GM12878 (cell line): ENCODE results near the gene CNTN4. TPM values are rescaled to one million over a fixed set of nuclear protein-coding genes. Genes with fewer than 3 reads are reported as not detected.

Experiments
- ATAC-seq: fragments of 200-7000 bp; cut with Tn5 transposase; 3 replicates; pipeline ENCODE4 v1.9.1; 2020; ENCODE audit warnings: mild to moderate bottlenecking, moderate library complexity
- BruUV-seq: library from RNA; stranded (reverse); fragments of 400-500 nt; replicated peaks from 2 replicates; lab custom pipeline; 2021; lab: Mats Ljungman, UMichigan
- CTCF ChIA-PET: fragments of 300-600 bp; sonication (Branson Sonifier 250); formaldehyde crosslinking; extraction: SDS; loops from one replicate; lab custom pipeline; 2021; ENCODE audit warnings: inconsistent platforms; lab: Yijun Ruan, JAX
- POLR2A ChIA-PET: fragments of 350-600 bp; formaldehyde crosslinking; extraction: SDS; loops from one replicate; lab custom pipeline; 2021; ENCODE audit warnings: inconsistent platforms; lab: Charles Lee
- RAD21 ChIA-PET: fragments of 300-600 bp; sonication (Branson Sonifier 250); formaldehyde crosslinking; loops from one replicate; lab custom pipeline; 2023; ENCODE audit warnings: antibody characterized with exemption; ENCODE audit not compliant: unreplicated experiment; lab: Charles Lee
- SMC1A ChIA-PET: fragments of 300-600 bp; sonication (Branson Sonifier 250); formaldehyde crosslinking; loops from one replicate; lab custom pipeline; 2023; ENCODE audit not compliant: unreplicated experiment, uncharacterized antibody; lab: Charles Lee
- DNase-seq: peaks from one replicate; pipeline ENCODE4 v3.0.0-alpha.2; 2011; ENCODE audit warnings: low read depth, low spot score
- FAIRE-seq: peaks from 3 replicates; lab custom pipeline; 2011; peaks lifted over from hg19 to GRCh38; lab: Jason Lieb, UNC
- H2AFZ ChIP-seq: 2 replicates; pipeline ENCODE4 v1.6.0; 2011; ENCODE audit warnings: low read depth, low read length, control low read depth; ENCODE audit not compliant: control insufficient read depth
- H3K27ac ChIP-seq: 2 replicates; pipeline ENCODE4 v1.5.1; 2011; ENCODE audit warnings: control low read depth; ENCODE audit not compliant: control insufficient read depth, insufficient read depth
- H3K27me3 ChIP-seq, 2 experiments: replicated peaks in 1 of 2; 2 replicates each; pipeline versions ENCODE4 v1.6.0 to v1.6.1; 2011; ENCODE audit warnings: low read length in 1 of 2; ENCODE audit not compliant: control insufficient read depth in 2 of 2, insufficient read depth in 2 of 2
- H3K36me3 ChIP-seq, 2 experiments: 2 replicates each; pipeline ENCODE4 v1.5.1; 2011; ENCODE audit warnings: low read length in 1 of 2; ENCODE audit not compliant: control insufficient read depth in 2 of 2, insufficient read depth in 2 of 2
- H3K4me1 ChIP-seq: 2 replicates; pipeline ENCODE4 v1.6.1; 2011; ENCODE audit warnings: mild to moderate bottlenecking, low read length, moderate library complexity, mixed read lengths; ENCODE audit not compliant: control insufficient read depth, insufficient read depth
- H3K4me2 ChIP-seq: 2 replicates; pipeline ENCODE4 v1.6.0; 2011; ENCODE audit warnings: control low read depth; ENCODE audit not compliant: control insufficient read depth, insufficient read depth
- H3K4me3 ChIP-seq: fragments of 200-600 bp; sonication (generic); 2 replicates; pipeline ENCODE4 v1.5.1; 2016
- H3K79me2 ChIP-seq: 2 replicates; pipeline ENCODE4 v1.6.0; 2011; ENCODE audit warnings: low read length; ENCODE audit not compliant: control insufficient read depth, insufficient read depth
- H3K9ac ChIP-seq: 2 replicates; pipeline ENCODE4 v1.8.0; 2011; ENCODE audit warnings: low read length, control low read depth, mixed read lengths; ENCODE audit not compliant: control insufficient read depth, insufficient read depth
- H3K9me3 ChIP-seq: replicated peaks from 3 replicates; pipeline ENCODE4 v1.5.1; 2011; ENCODE audit warnings: mild to moderate bottlenecking, low read length; ENCODE audit not compliant: control insufficient read depth, insufficient read depth
- H4K20me1 ChIP-seq: 2 replicates; pipeline ENCODE4 v1.6.0; 2011; ENCODE audit not compliant: control insufficient read depth, insufficient read depth
- ASH2L ChIP-seq: fragments of 300-600, 200-600 bp; sonication (generic); IDR thresholded peaks from 2 replicates; pipeline ENCODE4 v1.6.1; 2017; ENCODE audit warnings: low read depth, mild to moderate bottlenecking, borderline replicate concordance
- CHD1 ChIP-seq: IDR thresholded peaks from 2 replicates; pipeline ENCODE4 v1.6.1; 2012; ENCODE audit warnings: low read depth, low read length, improper control_type of control experiment
- CHD2 ChIP-seq: IDR thresholded peaks from 2 replicates; pipeline ENCODE4 v1.6.1; 2011; ENCODE audit warnings: low read depth, low read length, improper control_type of control experiment, borderline replicate concordance
- E2F8 ChIP-seq: fragments of 450-650 bp; IDR thresholded peaks from 2 replicates; pipeline ENCODE4 v1.6.1; 2018; ENCODE audit warnings: mild to moderate bottlenecking, low read depth, moderate library complexity; ENCODE audit not compliant: partially characterized antibody
- EED ChIP-seq: sonication (generic); IDR thresholded peaks from 2 replicates; pipeline ENCODE4 v1.6.1; 2016; ENCODE audit warnings: antibody characterized with exemption, low read depth
- GATAD2B ChIP-seq: fragments of 450-650 bp; conservative IDR thresholded peaks from 2 replicates; pipeline ENCODE4 v1.6.1; 2017; ENCODE audit warnings: low read depth, mild to moderate bottlenecking, moderate library complexity
- IKZF1 ChIP-seq: fragments of 450-650 bp; conservative IDR thresholded peaks from 2 replicates; pipeline ENCODE4 v1.6.1; 2017; ENCODE audit warnings: antibody characterized with exemption, mild to moderate bottlenecking
- NR2F1 ChIP-seq: fragments of 450-650 bp; conservative IDR thresholded peaks from 2 replicates; pipeline ENCODE4 v1.6.1; 2017; ENCODE audit warnings: mild to moderate bottlenecking
- PML ChIP-seq: IDR thresholded peaks from 2 replicates; pipeline ENCODE4 v1.6.1; 2012; ENCODE audit warnings: low read length, inconsistent platforms
- SMAD1 ChIP-seq: fragments of 450-650 bp; IDR thresholded peaks from 2 replicates; pipeline ENCODE4 v1.6.1; 2018; ENCODE audit warnings: mild to moderate bottlenecking, low read depth; ENCODE audit not compliant: partially characterized antibody
- SMC3 ChIP-seq: IDR thresholded peaks from 2 replicates; pipeline ENCODE4 v1.6.1; 2011; ENCODE audit warnings: low read length, improper control_type of control experiment, borderline replicate concordance
- TCF3 ChIP-seq: IDR thresholded peaks from 2 replicates; pipeline ENCODE4 v1.6.1; 2012; ENCODE audit warnings: low read depth, mild to moderate bottlenecking, low read length, borderline replicate concordance; ENCODE audit not compliant: insufficient read depth
- WGBS: methylation state at CpG from one replicate; pipeline ENCODE4 v1.1.6; 2016; ENCODE audit warnings: low lambda C conversion rate; ENCODE audit not compliant: insufficient replicate concordance, insufficient coverage; ENCODE audit errors: missing lambda C conversion rate; 5-methylcytosine and 5-hydroxymethylcytosine counted together
- in situ Hi-C: fragments of 300-500 bp; cut with MboI; formaldehyde crosslinking; loops from 9 replicates; pipeline ENCODE4 v1.14.3; 2018; ENCODE audit warnings: mixed read lengths
- intact Hi-C: fragments of 100-400 bp; cut with micrococcal nuclease; formaldehyde crosslinking; loops from one replicate; pipeline ENCODE4 v1.14.2; 2022; ENCODE audit not compliant: unreplicated experiment
- polyA plus RNA-seq, 11 experiments: library from polyadenylated mRNA; depleted of rRNA in 4 of 11; unstranded in 6 of 11; stranded (reverse) in 5 of 11; fragments of >200 nt; fragmentation: Nextera tagmentation in 4 of 11; fragmentation: Illumina TruSeq in 1 of 11; extraction: Ambion mirVana in 4 of 11; extraction: Trizol in 1 of 11; gene quantifications; 1 replicate in 1 of 11; 2 replicates in 10 of 11; pipeline versions ENCODE4 v1.2.1 to v1.2.3, GENCODE V29; 2011 to 2016; ENCODE audit warnings: inconsistent platforms in 2 of 11, missing spikeins in 2 of 11, low read depth in 1 of 11
- total RNA-seq, 4 experiments: library from RNA; depleted of rRNA in 3 of 4; stranded (reverse); fragments of >200 nt in 3 of 4; fragmentation: Illumina TruSeq in 1 of 4; extraction: Trizol in 1 of 4; gene quantifications; 2 replicates each; pipeline versions ENCODE4 v1.2.1 to v1.2.3, GENCODE V29; 2013 to 2021
- TF ChIP-seq, protein P1 (sequence below): IDR thresholded peaks from 2 replicates; pipeline ENCODE4 v1.6.1; 2011; ENCODE audit warnings: low read depth, low read length, improper control_type of control experiment, borderline replicate concordance
- TF ChIP-seq, protein P2 (sequence below): fragments of 450-650 bp; formaldehyde crosslinking; IDR thresholded peaks from 2 replicates; pipeline ENCODE4 v1.5.0; 2022; ENCODE audit warnings: mild to moderate bottlenecking, missing genetic modification characterization
- TF ChIP-seq, protein P3 (sequence below), 3 experiments: IDR thresholded peaks in 2 of 3; conservative IDR thresholded peaks in 1 of 3; 2 replicates each; pipeline ENCODE4 v1.5.1; 2011; ENCODE audit warnings: low read depth in 3 of 3, low read length in 3 of 3, mild to moderate bottlenecking in 3 of 3, control low read depth in 2 of 3, moderate library complexity in 2 of 3, inconsistent platforms in 1 of 3, mixed read lengths in 1 of 3; ENCODE audit not compliant: control insufficient read depth in 2 of 3, insufficient read depth in 1 of 3; ENCODE audit errors: extremely low read depth in 1 of 3

Gene CNTN4
- total and polyA plus RNA-seq, 10 of the 15 experiments (the other 5 are each of a cell fraction or from before 2014, with no cell fraction given) = 0.05 to 0.43 (median 0.15) TPM; not detected in 1

DNA sequence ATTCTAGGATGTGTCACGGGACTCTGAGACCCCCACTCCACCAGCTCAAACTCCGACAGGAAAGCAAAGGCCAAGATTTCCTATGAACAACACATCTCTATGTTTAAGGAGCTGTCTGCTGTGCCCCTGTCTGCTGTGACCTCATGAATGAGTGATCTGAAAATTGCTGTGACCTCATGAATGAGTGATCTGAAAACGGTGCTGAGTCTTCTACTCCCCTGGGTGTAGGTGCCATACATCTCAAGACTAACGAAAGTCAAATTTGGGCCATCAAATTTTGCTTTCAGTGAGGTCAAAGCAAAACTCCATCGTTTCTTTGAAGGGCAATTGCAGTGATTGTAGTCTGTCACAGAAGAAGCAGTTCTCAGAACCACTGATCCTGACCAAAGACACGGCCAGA lies 987.1 kb downstream of the CNTN4 start (continued):
- TF ChIP-seq ASH2L (no peak), CHD2 (no peak), SMAD1 (no peak), TCF3 (no peak), PML (no peak), GATAD2B (no peak)
- TF ChIP-seq, protein P1, sequence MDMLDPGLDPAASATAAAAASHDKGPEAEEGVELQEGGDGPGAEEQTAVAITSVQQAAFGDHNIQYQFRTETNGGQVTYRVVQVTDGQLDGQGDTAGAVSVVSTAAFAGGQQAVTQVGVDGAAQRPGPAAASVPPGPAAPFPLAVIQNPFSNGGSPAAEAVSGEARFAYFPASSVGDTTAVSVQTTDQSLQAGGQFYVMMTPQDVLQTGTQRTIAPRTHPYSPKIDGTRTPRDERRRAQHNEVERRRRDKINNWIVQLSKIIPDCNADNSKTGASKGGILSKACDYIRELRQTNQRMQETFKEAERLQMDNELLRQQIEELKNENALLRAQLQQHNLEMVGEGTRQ = no peak
- TF ChIP-seq, protein P2, sequence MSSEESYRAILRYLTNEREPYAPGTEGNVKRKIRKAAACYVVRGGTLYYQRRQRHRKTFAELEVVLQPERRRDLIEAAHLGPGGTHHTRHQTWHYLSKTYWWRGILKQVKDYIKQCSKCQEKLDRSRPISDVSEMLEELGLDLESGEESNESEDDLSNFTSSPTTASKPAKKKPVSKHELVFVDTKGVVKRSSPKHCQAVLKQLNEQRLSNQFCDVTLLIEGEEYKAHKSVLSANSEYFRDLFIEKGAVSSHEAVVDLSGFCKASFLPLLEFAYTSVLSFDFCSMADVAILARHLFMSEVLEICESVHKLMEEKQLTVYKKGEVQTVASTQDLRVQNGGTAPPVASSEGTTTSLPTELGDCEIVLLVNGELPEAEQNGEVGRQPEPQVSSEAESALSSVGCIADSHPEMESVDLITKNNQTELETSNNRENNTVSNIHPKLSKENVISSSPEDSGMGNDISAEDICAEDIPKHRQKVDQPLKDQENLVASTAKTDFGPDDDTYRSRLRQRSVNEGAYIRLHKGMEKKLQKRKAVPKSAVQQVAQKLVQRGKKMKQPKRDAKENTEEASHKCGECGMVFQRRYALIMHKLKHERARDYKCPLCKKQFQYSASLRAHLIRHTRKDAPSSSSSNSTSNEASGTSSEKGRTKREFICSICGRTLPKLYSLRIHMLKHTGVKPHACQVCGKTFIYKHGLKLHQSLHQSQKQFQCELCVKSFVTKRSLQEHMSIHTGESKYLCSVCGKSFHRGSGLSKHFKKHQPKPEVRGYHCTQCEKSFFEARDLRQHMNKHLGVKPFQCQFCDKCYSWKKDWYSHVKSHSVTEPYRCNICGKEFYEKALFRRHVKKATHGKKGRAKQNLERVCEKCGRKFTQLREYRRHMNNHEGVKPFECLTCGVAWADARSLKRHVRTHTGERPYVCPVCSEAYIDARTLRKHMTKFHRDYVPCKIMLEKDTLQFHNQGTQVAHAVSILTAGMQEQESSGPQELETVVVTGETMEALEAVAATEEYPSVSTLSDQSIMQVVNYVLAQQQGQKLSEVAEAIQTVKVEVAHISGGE = no peak

DNA sequence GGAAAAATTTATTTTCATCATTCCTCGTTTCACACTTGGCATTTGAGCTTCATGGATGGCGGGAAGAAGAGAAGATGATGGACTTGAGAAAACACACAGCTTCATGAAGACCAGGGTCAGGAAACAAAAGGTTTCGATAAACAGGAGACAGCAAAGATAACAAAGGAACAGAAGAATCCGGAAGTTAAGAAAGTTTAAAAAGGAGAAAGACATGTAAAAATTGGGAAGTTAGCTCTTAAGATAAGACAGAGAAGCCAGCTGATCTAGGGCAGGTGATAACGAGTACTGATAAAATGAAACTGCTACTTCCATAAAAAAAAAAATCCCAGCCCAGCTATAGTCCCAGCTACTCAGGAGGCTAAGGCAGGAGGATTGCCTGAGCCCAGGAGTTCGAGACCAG lies 987.6 kb downstream of the CNTN4 start:
- in situ Hi-C loops (no loop called here), intact Hi-C loops (no loop called here)
- FAIRE-seq = no peak
- H3K9ac ChIP-seq = no peak overlapping the region
- ChIA-PET RAD21 (no interaction called here), SMC1A (interaction anchor here (1.3 kb wide), 1 partner anchor 15 kb away, joined by 5 read pairs; no protein-coding TSS in a partner anchor), CTCF (no interaction called here), POLR2A (no interaction called here)
- no peak for DNase-seq
- no peaks in the 10 kb centered on the region for H3K27me3 ChIP-seq
- no peak overlapping the region for H3K4me2 ChIP-seq
- no peaks in the 10 kb centered on the region for H3K36me3 ChIP-seq
- no peaks in the 10 kb centered on the region; the same call in 2 of the 3 replicates for H3K9me3 ChIP-seq
- no TSS peak for BruUV-seq
- no peaks in the 10 kb centered on the region for H3K79me2 ChIP-seq
- H2AFZ ChIP-seq = no peak overlapping the region
- no peaks in the 10 kb centered on the region for H4K20me1 ChIP-seq
- H3K4me1 ChIP-seq = peaks cover 36% of the 10 kb centered on the region
- no peak overlapping the region for H3K27ac ChIP-seq
- no peak overlapping the region for H3K4me3 ChIP-seq
- ATAC-seq = no peak
- WGBS = 71% methylated on average over 6 of the region's 6 CpGs
- TF ChIP-seq EED = no peak
- no peak for TF ChIP-seq E2F8
- no peak for TF ChIP-seq SMC3
- TF ChIP-seq, protein P3, sequence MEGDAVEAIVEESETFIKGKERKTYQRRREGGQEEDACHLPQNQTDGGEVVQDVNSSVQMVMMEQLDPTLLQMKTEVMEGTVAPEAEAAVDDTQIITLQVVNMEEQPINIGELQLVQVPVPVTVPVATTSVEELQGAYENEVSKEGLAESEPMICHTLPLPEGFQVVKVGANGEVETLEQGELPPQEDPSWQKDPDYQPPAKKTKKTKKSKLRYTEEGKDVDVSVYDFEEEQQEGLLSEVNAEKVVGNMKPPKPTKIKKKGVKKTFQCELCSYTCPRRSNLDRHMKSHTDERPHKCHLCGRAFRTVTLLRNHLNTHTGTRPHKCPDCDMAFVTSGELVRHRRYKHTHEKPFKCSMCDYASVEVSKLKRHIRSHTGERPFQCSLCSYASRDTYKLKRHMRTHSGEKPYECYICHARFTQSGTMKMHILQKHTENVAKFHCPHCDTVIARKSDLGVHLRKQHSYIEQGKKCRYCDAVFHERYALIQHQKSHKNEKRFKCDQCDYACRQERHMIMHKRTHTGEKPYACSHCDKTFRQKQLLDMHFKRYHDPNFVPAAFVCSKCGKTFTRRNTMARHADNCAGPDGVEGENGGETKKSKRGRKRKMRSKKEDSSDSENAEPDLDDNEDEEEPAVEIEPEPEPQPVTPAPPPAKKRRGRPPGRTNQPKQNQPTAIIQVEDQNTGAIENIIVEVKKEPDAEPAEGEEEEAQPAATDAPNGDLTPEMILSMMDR (IDR thresholded peaks at IDR 0.05 in 2 of 3, conservative IDR thresholded peaks at IDR 0.05 in 1 of 3; ENCODE audit: control insufficient read depth in 2 of 3, extremely low read depth in 1 of 3, insufficient read depth in 1 of 3, low read depth in 3 of 3, low read length in 3 of 3) = no peak
- TF ChIP-seq IKZF1 = no peak
- TF ChIP-seq CHD1 = no peak
- TF ChIP-seq NR2F1 = no peak
